CD4-positive, alpha-beta T cell treated with Interleukin-6 for 4 hours (primary cell): ENCODE measurements around the gene CA10.

Experiments
- DNase-seq: peaks from one replicate; pipeline ENCODE4 v3.0.0-alpha.2; 2020; ENCODE audit warnings: mixed read lengths

CA10 gene

GRCh38 chr17:51709694-51710633 lies 448.6 kb downstream of the CA10 start:
- no peak for DNase-seq

DNA sequence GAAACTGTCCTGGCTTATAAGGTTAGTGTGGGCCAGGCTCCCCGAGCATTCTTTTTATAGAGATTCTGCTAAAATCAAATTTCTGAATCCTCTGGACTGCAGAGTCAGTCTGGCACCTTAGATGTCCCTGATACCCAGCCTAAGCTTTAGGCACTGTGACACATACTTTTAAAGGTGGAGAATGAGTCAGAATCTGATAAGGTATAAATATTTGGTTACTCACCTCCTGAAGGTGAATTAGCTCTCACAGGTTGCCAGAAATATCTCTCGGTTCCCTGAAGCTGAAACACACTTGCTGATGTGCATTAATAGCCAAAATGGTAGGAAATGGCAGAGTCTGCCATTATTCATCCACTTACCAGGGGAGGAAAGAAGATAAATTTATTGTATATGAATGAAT lies 451.3 kb downstream of the CA10 start:
- no peak for DNase-seq

GRCh38 chr17:51706093-51706492 lies 452.4 kb downstream of the CA10 start:
- no peak for DNase-seq

DNA sequence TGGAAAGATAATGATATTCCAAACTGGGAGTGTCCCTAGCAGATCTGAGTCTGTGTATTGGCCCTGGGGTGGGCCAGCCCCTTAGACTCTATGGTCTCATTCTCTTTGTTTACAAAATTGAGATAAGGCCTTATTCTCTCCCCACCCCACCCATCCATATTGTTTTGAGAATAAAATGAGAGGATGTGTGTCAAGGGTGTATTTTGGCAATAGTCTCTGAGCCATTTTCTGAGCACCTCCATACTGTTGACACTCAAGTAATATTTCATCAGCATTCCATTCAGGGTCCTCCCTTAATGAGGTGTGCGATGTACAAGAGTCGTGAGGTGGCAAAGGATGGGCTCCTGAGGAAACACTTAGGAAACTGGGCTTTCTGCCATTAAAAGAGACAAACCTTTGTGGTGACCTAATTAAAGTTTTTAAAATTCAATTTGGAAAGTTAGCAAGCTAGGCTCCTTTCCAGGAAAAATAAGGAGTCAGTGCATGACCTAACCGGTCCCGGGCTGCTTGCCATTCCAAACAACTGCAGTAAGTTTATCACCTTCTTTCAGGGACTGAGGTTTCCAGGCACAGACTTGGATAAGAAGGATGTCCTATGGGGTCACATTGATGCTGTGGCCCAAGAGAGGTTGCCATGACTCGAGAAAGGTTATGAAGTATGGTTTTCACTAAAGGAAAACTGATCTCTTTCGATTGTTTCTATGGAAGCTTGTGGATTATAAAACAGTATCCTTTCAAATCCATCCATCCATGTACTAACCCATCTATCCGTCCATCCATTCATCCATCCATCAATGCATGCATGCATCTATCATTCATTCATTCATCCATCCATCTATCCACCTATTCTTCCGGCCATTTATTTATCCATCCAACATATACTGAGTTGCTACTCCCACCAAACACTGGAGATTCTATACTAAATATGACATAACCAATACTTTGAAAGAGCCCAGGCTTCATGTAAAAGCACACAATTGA lies 454.9 kb downstream of the CA10 start:
- DNase-seq, result no peak

GRCh38 chr17:51702963-51703360 lies 455.6 kb downstream of the CA10 start:
- DNase-seq, result no peak

DNA sequence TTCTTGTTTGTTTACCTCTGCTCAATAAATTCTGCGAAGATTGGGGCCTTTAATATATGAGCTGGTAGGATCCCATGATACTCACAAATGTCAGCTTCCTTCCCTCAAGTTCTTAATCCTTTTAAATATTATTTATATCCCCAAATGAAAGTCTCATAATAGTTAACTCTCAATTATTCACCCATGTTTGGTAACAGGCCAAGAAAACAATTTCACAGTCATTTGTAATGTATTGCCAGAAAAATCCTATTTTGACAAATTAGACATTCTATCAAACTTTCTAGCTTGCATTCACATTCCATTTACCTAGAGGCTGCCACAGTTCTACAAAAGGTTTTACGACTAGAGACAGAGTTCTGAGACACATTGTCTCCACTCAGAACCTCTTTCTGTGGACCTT lies 457.0 kb downstream of the CA10 start:
- no peak for DNase-seq

DNA sequence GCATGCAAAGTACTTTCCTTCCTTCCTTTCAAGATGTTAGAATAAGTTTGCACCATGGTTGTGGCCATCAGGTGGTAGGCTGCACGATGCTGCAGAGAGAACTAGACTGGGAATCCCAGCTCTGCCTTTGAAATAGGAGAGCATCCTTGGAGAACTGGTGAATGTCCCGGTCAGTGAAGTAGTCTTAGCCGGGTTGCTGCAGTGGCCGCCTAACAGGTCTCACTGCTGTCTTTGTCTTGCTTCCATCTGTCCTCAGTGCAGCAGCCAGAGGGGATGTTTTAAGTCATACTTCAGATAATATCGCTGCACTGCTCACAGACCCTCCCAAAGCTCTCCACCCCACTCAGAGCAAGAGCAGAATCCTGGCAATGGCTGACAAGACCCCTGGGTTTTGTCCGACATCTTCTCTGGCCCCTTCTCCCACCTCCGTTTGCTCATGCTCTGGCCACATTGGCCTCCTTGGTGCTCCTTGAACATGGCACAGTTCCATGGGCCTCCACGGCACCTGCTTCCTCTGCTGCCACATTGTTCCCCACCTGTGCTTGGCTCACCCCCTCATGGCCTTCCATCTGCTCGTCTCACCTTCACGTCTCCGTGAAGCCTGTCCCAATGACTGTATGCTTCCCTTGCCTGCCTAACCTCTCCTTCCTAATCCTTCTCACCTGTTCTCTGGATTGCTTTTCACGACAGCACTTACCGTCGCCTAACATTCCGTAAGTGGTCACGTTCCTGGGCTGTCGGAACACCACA lies 458.3 kb downstream of the CA10 start:
- no peak for DNase-seq

DNA sequence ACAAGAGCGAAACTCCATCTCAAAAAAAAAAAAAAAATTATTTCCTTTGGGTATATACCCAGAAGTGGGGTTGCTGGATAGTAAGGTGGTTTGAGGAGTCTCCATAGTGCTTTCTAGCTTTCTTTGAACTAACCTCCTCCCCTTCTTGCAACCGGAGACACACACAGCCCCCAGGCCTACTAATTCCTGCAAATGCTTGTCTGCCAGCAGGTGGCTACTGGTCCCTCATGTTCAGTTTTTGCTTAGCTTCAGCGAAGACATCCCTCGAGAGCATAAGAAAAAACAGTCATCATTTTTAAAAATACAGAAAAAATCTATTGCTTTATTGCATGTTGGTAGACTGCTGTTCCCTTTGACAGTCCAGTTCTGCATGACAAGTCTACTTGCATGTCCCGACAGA lies 459.2 kb downstream of the CA10 start:
- DNase-seq, result no peak

- DNase-seq, result no peak
These were observed 465.6 kb downstream of the CA10 start for GRCh38 chr17:51692917-51693316.

DNA sequence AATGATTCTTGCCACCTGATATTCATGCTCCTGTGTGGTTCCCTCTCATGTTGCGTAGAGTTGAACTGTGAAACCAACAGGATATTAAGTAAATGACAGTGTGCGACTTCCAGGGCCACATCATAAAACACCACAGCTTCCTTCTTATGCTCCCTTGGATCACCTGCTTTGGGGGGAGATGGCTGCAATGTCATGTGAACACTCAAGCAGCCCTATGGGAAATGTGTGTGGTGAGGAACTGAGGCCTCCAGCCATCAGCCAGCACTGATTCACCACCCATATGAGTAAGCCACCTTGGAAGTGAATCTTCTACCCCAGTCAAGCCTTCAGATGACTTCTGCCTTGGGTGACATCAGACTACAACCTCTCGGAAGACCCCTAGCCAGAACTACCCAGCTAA lies 470.6 kb downstream of the CA10 start:
- DNase-seq, result no peak

DNA sequence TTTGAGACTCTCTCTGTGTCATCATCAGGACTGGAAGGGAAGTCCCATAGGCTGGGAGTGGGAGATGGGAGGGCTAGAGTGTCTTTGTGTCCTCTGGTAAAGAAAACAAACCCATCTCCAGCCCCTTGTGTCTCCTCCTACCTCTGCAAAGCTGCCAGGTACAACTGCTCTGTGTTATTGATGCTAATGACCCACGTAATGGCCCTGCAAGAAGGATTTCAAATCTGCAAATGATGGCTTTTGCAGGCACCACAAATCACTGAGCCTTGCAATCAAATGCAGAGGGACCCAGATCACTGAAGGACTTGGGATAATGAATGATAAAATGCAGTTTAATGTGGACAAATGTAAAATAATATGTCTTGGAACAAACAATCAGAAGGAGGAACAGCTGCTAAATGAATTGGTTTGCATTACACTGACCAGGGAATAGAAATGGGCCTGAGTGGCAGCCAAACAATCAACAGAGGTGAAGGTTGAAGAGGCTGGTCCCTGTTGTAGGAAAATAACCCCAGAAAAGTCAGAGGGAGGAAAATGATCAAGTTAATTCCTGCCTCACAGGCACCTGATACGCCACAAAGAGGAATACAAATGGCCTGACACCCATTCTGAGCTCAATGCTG lies 473.1 kb downstream of the CA10 start:
- no peak for DNase-seq

GRCh38 chr17:51684214-51684613 lies 474.3 kb downstream of the CA10 start:
- no peak for DNase-seq

DNA sequence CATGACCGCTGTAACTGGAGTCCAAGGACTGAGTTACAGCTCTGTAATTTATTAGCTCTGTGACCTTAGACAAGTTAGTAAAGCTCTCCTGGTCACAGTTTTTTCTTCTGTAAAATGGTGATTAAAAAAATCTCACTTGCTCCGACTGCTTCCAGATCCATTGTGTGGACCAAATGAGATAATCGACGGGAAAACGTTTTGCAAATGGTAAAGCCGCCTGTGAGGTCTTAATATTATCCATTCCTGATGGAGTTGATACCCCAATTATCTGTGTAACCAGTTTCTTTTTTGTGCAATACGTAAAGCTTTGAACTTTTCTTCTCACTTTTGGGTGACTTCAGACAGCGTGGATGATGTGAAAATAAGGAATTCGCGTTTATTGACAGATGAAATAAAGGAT lies 475.2 kb downstream of the CA10 start:
- no peak for DNase-seq

GRCh38 chr17:51682115-51682514 lies 476.4 kb downstream of the CA10 start:
- no peak for DNase-seq

GRCh38 chr17:51677875-51678274 lies 480.6 kb downstream of the CA10 start:
- no peak for DNase-seq

GRCh38 chr17:51676691-51677487 lies 481.6 kb downstream of the CA10 start:
- no peak for DNase-seq

DNA sequence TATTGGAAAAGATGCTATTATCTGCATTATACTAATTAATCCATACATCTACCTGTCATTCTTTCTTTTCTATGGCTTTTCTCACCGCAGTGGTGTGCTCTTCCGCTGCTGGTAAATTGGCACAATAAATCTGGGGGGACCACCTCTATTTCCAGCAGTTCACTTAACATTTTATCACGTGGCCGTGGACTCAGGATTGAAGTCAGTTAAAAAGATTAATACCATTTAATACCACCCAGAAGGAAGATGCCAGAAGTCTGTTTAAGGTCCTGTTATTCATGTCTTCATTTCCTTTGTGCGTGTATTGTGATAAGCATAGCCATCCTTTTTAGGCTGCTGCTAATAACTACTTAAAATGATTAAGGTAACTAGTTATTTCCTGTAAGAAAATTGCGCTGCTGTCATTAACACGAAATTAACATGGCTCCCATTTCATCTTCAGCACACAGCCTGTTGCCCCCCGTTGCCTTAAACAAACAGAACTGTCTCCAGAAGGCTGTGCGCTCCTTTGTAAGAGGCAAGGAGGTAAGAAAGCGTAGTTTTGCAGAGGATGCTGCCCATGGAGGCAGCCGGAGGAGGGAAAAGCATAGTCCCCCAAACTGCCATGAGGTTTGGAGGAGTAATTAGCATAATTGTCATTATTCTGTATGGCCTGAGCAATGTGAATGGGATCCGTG lies 483.8 kb downstream of the CA10 start:
- DNase-seq, result no peak

DNA sequence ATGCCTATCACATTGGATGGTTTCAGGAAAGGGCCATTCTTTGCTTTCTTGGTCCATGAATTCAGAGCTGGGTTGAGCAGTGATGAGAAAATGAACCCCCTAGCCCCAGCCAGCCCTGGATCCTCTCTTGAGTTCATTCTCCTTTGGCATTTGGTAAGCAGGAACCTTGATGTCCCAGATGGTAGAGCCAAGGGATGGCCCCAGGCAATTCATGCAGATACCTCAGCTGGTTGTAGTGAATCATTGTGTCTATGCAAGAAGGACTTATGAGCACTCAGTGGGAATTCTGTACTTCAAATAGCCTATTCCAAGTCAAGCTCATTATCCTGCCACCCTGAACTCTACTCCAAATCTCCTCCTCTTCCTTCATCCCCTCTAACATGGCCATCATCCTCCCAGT lies 485.4 kb downstream of the CA10 start:
- DNase-seq, result no peak

GRCh38 chr17:51672065-51672464 lies 486.4 kb downstream of the CA10 start:
- DNase-seq, result no peak

GRCh38 chr17:51670899-51671298 lies 487.6 kb downstream of the CA10 start:
- no peak for DNase-seq

GRCh38 chr17:51668963-51669246 lies 489.6 kb downstream of the CA10 start:
- no peak for DNase-seq
